CD4-positive, alpha-beta T cell (primary cell): ENCODE results near the gene NT5DC4. TPM values are rescaled to one million over a fixed set of nuclear protein-coding genes. Genes with fewer than 3 reads are reported as not detected.
"Not testable (repeated sequence)": the region's sequence is repeated elsewhere in the genome, so short reads cannot be mapped to it uniquely, and the experiment has no call there.

Experiments
- ATAC-seq: fragments of 200-7000 bp; cut with Tn5 transposase; one replicate; pipeline ENCODE4 v1.10.0; 2022; ENCODE audit warnings: mild to moderate bottlenecking; ENCODE audit not compliant: poor library complexity
- CTCF ChIA-PET: fragments of 350-600 bp; sonication (Branson Sonifier 250); formaldehyde crosslinking; loops from one replicate; lab custom pipeline; 2021; ENCODE audit warnings: antibody characterized with exemption, inconsistent platforms; lab: Charles Lee
- POLR2A ChIA-PET: fragments of 350-600 bp; sonication (Branson Sonifier 250); formaldehyde crosslinking; loops from one replicate; lab custom pipeline; 2021; ENCODE audit warnings: antibody characterized with exemption, inconsistent platforms; lab: Charles Lee
- DNase-seq, 14 experiments: peaks; one replicate each; pipeline ENCODE4 v3.0.0-alpha.2; 2013 to 2020; ENCODE audit warnings: mixed read lengths in 2 of 14
- H3K27ac ChIP-seq, 2 donors: one replicate each; pipeline versions ENCODE4 v1.5.1 to v1.7.0; 2013; ENCODE audit warnings: low read length in 2 of 2, low read depth in 1 of 2, mild to moderate bottlenecking in 1 of 2
- H3K27me3 ChIP-seq, 2 experiments: 1 replicate in 1 of 2; 2 replicates in 1 of 2; pipeline versions ENCODE4 v1.6.1 to v1.7.0; 2013; ENCODE audit warnings: low read length in 2 of 2, control low read depth in 1 of 2, mild to moderate bottlenecking in 1 of 2, moderate library complexity in 1 of 2; ENCODE audit not compliant: insufficient read depth in 2 of 2, control insufficient read depth in 1 of 2
- H3K36me3 ChIP-seq: one replicate; pipeline ENCODE4 v1.6.1; 2013; ENCODE audit warnings: low read length, control low read depth; ENCODE audit not compliant: insufficient read depth
- H3K4me1 ChIP-seq: one replicate; pipeline ENCODE4 v1.6.1; 2013; ENCODE audit warnings: low read length, control low read depth; ENCODE audit not compliant: insufficient read depth
- H3K4me3 ChIP-seq: one replicate; pipeline ENCODE4 v1.5.1; 2013; ENCODE audit warnings: mild to moderate bottlenecking, low read length, moderate library complexity
- H3K9me3 ChIP-seq, 2 experiments: 1 replicate in 1 of 2; 2 replicates in 1 of 2; pipeline versions ENCODE4 v1.6.1 to v1.7.0; 2013; ENCODE audit warnings: low read length in 2 of 2, mild to moderate bottlenecking in 2 of 2, control low read depth in 1 of 2, moderate library complexity in 1 of 2; ENCODE audit not compliant: control insufficient read depth in 1 of 2, insufficient read depth in 1 of 2
- H3K27ac Mint-ChIP-seq: one replicate; pipeline ENCODE4 v1.8.0; 2020; ENCODE audit warnings: mixed read lengths
- H3K27me3 Mint-ChIP-seq: one replicate; pipeline ENCODE4 v1.8.0; 2021; ENCODE audit warnings: mixed read lengths
- H3K36me3 Mint-ChIP-seq: one replicate; pipeline ENCODE4 v1.8.0; 2021; ENCODE audit warnings: low read depth, mixed read lengths
- H3K4me1 Mint-ChIP-seq: one replicate; pipeline ENCODE4 v1.8.0; 2021; ENCODE audit warnings: low read depth, mixed read lengths
- H3K4me3 Mint-ChIP-seq: one replicate; pipeline ENCODE4 v1.8.0; 2020; ENCODE audit warnings: mild to moderate bottlenecking, mixed read lengths
- H3K9me3 Mint-ChIP-seq: one replicate; pipeline ENCODE4 v1.8.0; 2020; ENCODE audit warnings: mixed read lengths
- intact Hi-C, 2 experiments: fragments of 100-400 bp; cut with DNase I in 1 of 2; cut with micrococcal nuclease in 1 of 2; formaldehyde crosslinking; loops; one replicate each; pipeline versions ENCODE4 v1.15.1 to v1.9.0; 2023 to 2025; cut with DNase I, micrococcal nuclease
- total RNA-seq, 174 experiments: library from RNA in 2 of 174; stranded (reverse) in 2 of 174; gene quantifications; one replicate each; pipeline ENCODE4 v1.2.3 and lab custom pipeline; 2021 to 2026
- TF ChIP-seq, protein P1 (sequence below): fragments of 200-600 bp; IDR thresholded peaks from one replicate; pipeline ENCODE4 v1.8.0; 2022; ENCODE audit warnings: antibody characterized with exemption, mild to moderate bottlenecking

NT5DC4 gene
- total RNA-seq, 2 experiments from 2014 or later, result not detected

DNA sequence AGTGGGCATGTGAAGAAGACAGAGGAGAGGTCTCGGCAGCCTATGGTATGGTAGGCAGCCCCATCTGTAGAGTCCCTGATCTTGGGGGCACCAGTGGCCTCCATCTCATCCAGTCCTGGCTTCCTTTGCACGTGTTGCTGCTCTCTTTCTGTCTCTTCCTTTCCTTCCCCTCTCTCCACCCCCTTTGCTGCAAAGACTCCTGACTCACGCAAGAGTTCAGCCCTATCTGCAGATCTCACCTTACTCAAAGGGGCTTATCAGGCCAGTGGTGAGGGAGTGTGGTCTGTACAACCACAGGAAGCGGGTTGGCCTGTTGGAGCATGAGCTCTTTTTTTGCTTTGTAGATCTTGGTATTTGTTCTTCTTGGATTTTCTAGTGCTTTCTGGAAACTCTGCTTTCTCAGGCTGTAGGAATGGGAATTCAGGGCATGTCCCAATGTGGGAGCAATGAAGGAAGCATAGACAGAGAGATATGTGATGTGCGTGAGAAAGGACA, 14.6 kb upstream of the NT5DC4 start:
- H3K27me3 Mint-ChIP-seq, result peaks cover 15% of the 10 kb centered on the region
- H3K36me3 Mint-ChIP-seq, result no peaks in the 10 kb centered on the region
- peaks cover 13% of the 10 kb centered on the region for H3K4me1 Mint-ChIP-seq
- intact Hi-C loops, result no loop called here
- H3K9me3 ChIP-seq, result no peaks in the 10 kb centered on the region
- ChIA-PET POLR2A (interaction anchor here (1.0 to 1.7 kb wide), 2 partner anchors 14 to 79 kb away, joined by 3 to 4 read pairs; no protein-coding TSS in a partner anchor), CTCF (interaction anchor here (1.5 to 1.6 kb wide), 2 partner anchors 21 to 80 kb away, joined by 3 to 4 read pairs; no protein-coding TSS in a partner anchor)
- H3K4me3 Mint-ChIP-seq, result no peak overlapping the region
- peak in 7 of 14 experiments; percentile 13 to 67 (median 45) for DNase-seq
- TF ChIP-seq, protein P1, sequence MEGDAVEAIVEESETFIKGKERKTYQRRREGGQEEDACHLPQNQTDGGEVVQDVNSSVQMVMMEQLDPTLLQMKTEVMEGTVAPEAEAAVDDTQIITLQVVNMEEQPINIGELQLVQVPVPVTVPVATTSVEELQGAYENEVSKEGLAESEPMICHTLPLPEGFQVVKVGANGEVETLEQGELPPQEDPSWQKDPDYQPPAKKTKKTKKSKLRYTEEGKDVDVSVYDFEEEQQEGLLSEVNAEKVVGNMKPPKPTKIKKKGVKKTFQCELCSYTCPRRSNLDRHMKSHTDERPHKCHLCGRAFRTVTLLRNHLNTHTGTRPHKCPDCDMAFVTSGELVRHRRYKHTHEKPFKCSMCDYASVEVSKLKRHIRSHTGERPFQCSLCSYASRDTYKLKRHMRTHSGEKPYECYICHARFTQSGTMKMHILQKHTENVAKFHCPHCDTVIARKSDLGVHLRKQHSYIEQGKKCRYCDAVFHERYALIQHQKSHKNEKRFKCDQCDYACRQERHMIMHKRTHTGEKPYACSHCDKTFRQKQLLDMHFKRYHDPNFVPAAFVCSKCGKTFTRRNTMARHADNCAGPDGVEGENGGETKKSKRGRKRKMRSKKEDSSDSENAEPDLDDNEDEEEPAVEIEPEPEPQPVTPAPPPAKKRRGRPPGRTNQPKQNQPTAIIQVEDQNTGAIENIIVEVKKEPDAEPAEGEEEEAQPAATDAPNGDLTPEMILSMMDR, result no peak
- peak; percentile 79 for ATAC-seq
- H3K9me3 Mint-ChIP-seq, result no peaks in the 10 kb centered on the region
- H3K27me3 ChIP-seq, result no peaks in the 10 kb centered on the region
- H3K36me3 ChIP-seq, result no peaks in the 10 kb centered on the region
- H3K4me1 ChIP-seq, result peaks cover 27% of the 10 kb centered on the region
- H3K27ac Mint-ChIP-seq, result no peak overlapping the region
- H3K4me3 ChIP-seq, result no peak overlapping the region
- no peak overlapping the region for H3K27ac ChIP-seq

DNA sequence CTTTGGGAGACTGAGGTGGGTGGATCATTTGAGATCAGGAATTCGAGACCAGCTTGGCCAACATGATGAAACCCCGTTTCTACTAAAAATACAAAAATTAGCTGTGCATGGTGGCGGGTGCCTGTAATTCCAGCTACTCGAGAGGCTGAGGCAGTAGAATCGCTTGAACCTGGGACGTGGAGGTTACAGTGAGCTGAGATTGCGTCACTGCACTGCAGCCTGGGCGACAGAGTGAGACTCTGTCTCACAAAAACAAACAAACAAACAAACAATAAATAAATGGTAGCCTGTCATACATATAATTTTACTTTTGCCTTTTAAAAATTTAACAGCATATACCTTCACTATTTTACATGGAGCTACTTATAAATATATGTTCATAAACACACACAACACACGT, 13.9 kb upstream of the NT5DC4 start:
- intact Hi-C loops, H3K27ac ChIP-seq, H3K36me3 Mint-ChIP-seq, H3K27ac Mint-ChIP-seq, DNase-seq, H3K4me3 ChIP-seq, ATAC-seq, H3K9me3 ChIP-seq, H3K36me3 ChIP-seq, H3K9me3 Mint-ChIP-seq, H3K27me3 ChIP-seq, H3K4me3 Mint-ChIP-seq: not testable (repeated sequence)
- ChIA-PET POLR2A (interaction anchor here (0.8 to 1.7 kb wide), 3 partner anchors 14 to 80 kb away, joined by 3 to 4 read pairs (median 3); partner anchors contain the start of gene SLC20A1), CTCF (interaction anchor here (1.5 to 1.6 kb wide), 2 partner anchors 20 to 81 kb away, joined by 3 to 4 read pairs; no protein-coding TSS in a partner anchor)
- H3K4me1 Mint-ChIP-seq, result peaks cover 13% of the 10 kb centered on the region
- H3K27me3 Mint-ChIP-seq, result peaks cover 15% of the 10 kb centered on the region
- peaks cover 27% of the 10 kb centered on the region for H3K4me1 ChIP-seq

DNA sequence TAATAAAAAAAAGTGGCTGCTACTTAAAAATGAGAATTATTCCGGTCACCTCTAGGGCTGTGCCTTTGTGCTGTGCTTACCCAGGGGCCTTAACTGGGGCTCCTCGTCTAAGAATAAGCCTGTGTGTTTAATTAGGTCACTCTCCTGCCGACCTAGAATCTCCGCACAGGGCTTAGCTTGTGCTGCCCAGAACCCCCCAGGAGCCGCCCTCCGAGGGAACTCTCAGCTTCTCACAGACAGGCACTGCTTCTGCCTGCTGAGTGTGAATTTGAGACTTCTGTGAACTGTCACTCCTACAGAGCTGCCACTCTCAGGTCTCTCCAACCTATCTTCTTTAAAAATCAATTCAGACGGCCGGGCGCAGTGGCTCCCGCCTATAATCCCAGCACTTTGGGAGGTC, 11.9 kb upstream of the NT5DC4 start:
- H3K27me3 ChIP-seq, result no peaks in the 10 kb centered on the region

More for the DNA sequence above, 11.9 kb upstream of the NT5DC4 start:
- intact Hi-C loops, result no loop called here
- H3K4me1 ChIP-seq, result peaks cover 29% of the 10 kb centered on the region
- POLR2A ChIA-PET, result no interaction called here
- H3K27me3 Mint-ChIP-seq, result peaks cover 22% of the 10 kb centered on the region
- H3K36me3 Mint-ChIP-seq, result no peaks in the 10 kb centered on the region
- ATAC-seq (no peak), DNase-seq (no peak)
- no peak overlapping the region for H3K27ac Mint-ChIP-seq
- H3K27ac ChIP-seq, result peak overlapping the region in 1 of 2 donors; percentile 12
- no peaks in the 10 kb centered on the region for H3K9me3 ChIP-seq
- no peak overlapping the region for H3K4me3 Mint-ChIP-seq
- TF ChIP-seq, protein P1, result no peak
- H3K4me1 Mint-ChIP-seq, result peaks cover 13% of the 10 kb centered on the region
- CTCF ChIA-PET, result no interaction called here
- H3K36me3 ChIP-seq, result no peaks in the 10 kb centered on the region
- H3K4me3 ChIP-seq, result no peak overlapping the region
- H3K9me3 Mint-ChIP-seq, result no peaks in the 10 kb centered on the region
